Endothelial cell of umbilical vein (primary cell): ENCODE data around the gene PARN. TPM values are rescaled to one million over a fixed set of nuclear protein-coding genes. Genes with fewer than 3 reads are reported as not detected.

Experiments used
- BruUV-seq: library from RNA; stranded (reverse); fragments of 400-500 nt; replicated peaks from 2 replicates; lab custom pipeline; 2021; lab: Mats Ljungman, UMichigan
- CTCF ChIA-PET: fragments of 300-600, 350-600 bp; sonication (Branson Sonifier 250); formaldehyde crosslinking; loops from one replicate; lab custom pipeline; 2021; ENCODE audit warnings: antibody characterized with exemption, inconsistent platforms; lab: Charles Lee
- POLR2A ChIA-PET: fragments of 300-600, 350-600 bp; sonication (Branson Sonifier 250); formaldehyde crosslinking; loops from one replicate; lab custom pipeline; 2021; ENCODE audit warnings: antibody characterized with exemption, inconsistent platforms; lab: Charles Lee
- DNase-seq: peaks from one replicate; pipeline ENCODE4 v3.0.0-alpha.2; 2011; ENCODE audit warnings: low read depth, low spot score
- FAIRE-seq: peaks from 2 replicates; lab custom pipeline; 2011; peaks lifted over from hg19 to GRCh38; lab: Jason Lieb, UNC
- H2AFZ ChIP-seq: 2 replicates; pipeline ENCODE4 v1.6.0; 2012; ENCODE audit warnings: low read depth, low read length, control low read depth, inconsistent platforms
- H3K27ac ChIP-seq: 2 replicates; pipeline ENCODE4 v1.5.1; 2011; ENCODE audit warnings: low read depth, mild to moderate bottlenecking, control low read depth, low read length, moderate library complexity; ENCODE audit not compliant: insufficient read depth
- H3K27me3 ChIP-seq, 2 experiments: 2 replicates each; pipeline versions ENCODE4 v1.6.0 to v1.6.1; 2011; ENCODE audit warnings: low read length in 2 of 2, mixed read lengths in 1 of 2; ENCODE audit not compliant: control insufficient read depth in 2 of 2, insufficient read depth in 2 of 2
- H3K36me3 ChIP-seq, 2 experiments: 2 replicates in 1 of 2; 3 replicates in 1 of 2; pipeline ENCODE4 v1.5.1; 2011; ENCODE audit warnings: low read length in 2 of 2, mild to moderate bottlenecking in 1 of 2, moderate library complexity in 1 of 2; ENCODE audit not compliant: control insufficient read depth in 2 of 2, insufficient read depth in 2 of 2; ENCODE audit errors: extremely low read depth in 1 of 2
- H3K4me1 ChIP-seq: 3 replicates; pipeline ENCODE4 v1.5.1; 2011; ENCODE audit warnings: mild to moderate bottlenecking, low read length; ENCODE audit not compliant: control insufficient read depth, insufficient read depth; ENCODE audit errors: extremely low read depth
- H3K4me2 ChIP-seq: 2 replicates; pipeline ENCODE4 v1.6.1; 2011; ENCODE audit warnings: low read length, control low read depth, mixed read lengths; ENCODE audit not compliant: insufficient read depth
- H3K4me3 ChIP-seq, 3 experiments: fragments of 200-600 bp in 1 of 3; sonication (generic), shearing (Covaris generic) in 1 of 3; replicated peaks in 1 of 3; 2 replicates each; pipeline ENCODE4 v1.5.1; 2011 to 2016; ENCODE audit warnings: control low read depth in 3 of 3, low read length in 3 of 3, mild to moderate bottlenecking in 2 of 3, inconsistent platforms in 1 of 3, low read depth in 1 of 3, moderate library complexity in 1 of 3; ENCODE audit not compliant: insufficient read depth in 1 of 3
- H3K79me2 ChIP-seq: 2 replicates; pipeline ENCODE4 v1.6.0; 2012; ENCODE audit warnings: low read length, inconsistent platforms; ENCODE audit not compliant: control insufficient read depth, insufficient read depth
- H3K9ac ChIP-seq: replicated peaks from 2 replicates; pipeline ENCODE3; 2011; ENCODE audit warnings: low read length, control low read depth; ENCODE audit not compliant: insufficient read depth; ENCODE audit errors: extremely low read depth
- H3K9me1 ChIP-seq: replicated peaks from 3 replicates; pipeline ENCODE4 v1.6.0; 2011; ENCODE audit warnings: mild to moderate bottlenecking, low read length; ENCODE audit not compliant: control insufficient read depth, insufficient read depth; ENCODE audit errors: extremely low read depth
- H3K9me3 ChIP-seq: replicated peaks from 2 replicates; pipeline ENCODE4 v1.5.1; 2012; ENCODE audit warnings: low read length, inconsistent platforms; ENCODE audit not compliant: control insufficient read depth, insufficient read depth
- H4K20me1 ChIP-seq: replicated peaks from 2 replicates; pipeline ENCODE3; 2011; ENCODE audit warnings: mild to moderate bottlenecking, low read length; ENCODE audit not compliant: control insufficient read depth, insufficient read depth; ENCODE audit errors: extremely low read depth
- FOS ChIP-seq: IDR thresholded peaks from 2 replicates; pipeline ENCODE4 v1.6.1; 2011; ENCODE audit warnings: mild to moderate bottlenecking, low read length, moderate library complexity, borderline replicate concordance; ENCODE audit not compliant: insufficient read depth
- GATA2 ChIP-seq: IDR thresholded peaks from 2 replicates; pipeline ENCODE4 v1.7.0; 2011; ENCODE audit warnings: low read depth, mild to moderate bottlenecking, moderate library complexity, mixed read lengths, low read length; ENCODE audit not compliant: insufficient read length, insufficient read depth
- JUN ChIP-seq: IDR thresholded peaks from 2 replicates; pipeline ENCODE4 v1.6.1; 2011; ENCODE audit warnings: borderline replicate concordance, low read depth; ENCODE audit not compliant: insufficient read length, insufficient read depth
- dilution Hi-C: fragments of 300-500 bp; cut with MboI; formaldehyde crosslinking; loops from one replicate; pipeline ENCODE4 v1.15.0; 2019; ENCODE audit warnings: low sequenced_read_pairs; ENCODE audit not compliant: extremely low pct_ligation_motif_present
- intact Hi-C: fragments of 100-400 bp; cut with micrococcal nuclease; formaldehyde crosslinking; loops from one replicate; pipeline ENCODE4 v1.10.0; 2022
- polyA plus RNA-seq, 4 experiments: library from polyadenylated mRNA; depleted of rRNA in 3 of 4; stranded (reverse) in 3 of 4; unstranded in 1 of 4; fragments of >200 nt; gene quantifications; 2 replicates each; pipeline versions ENCODE4 v1.2.1 to v1.2.3, GENCODE V29; 2011 to 2012; ENCODE audit warnings: missing spikeins in 1 of 4
- total RNA-seq: library from RNA; stranded (reverse); gene quantifications from 2 replicates; pipeline ENCODE4 v1.2.3, GENCODE V29; 2021
- TF ChIP-seq, protein P1 (sequence below): IDR thresholded peaks from 2 replicates; pipeline ENCODE4 v1.6.1; 2011; ENCODE audit not compliant: insufficient read depth, insufficient read length
- TF ChIP-seq, protein P2 (sequence below), 2 donors: IDR thresholded peaks; 1 replicate in 1 of 2; 2 replicates in 1 of 2; pipeline ENCODE4 v1.5.1; 2011; ENCODE audit warnings: low read length in 2 of 2, mild to moderate bottlenecking in 2 of 2, moderate library complexity in 2 of 2, control low read depth in 1 of 2, inconsistent platforms in 1 of 2, low read depth in 1 of 2; ENCODE audit not compliant: insufficient read depth in 1 of 2; ENCODE audit errors: extremely low read depth in 1 of 2

The PARN gene
- total and polyA plus RNA-seq, 2 donors (not counting 3 experiments of a cell fraction or from before 2014, with no cell fraction given): 16.9 to 24.6 TPM

DNA sequence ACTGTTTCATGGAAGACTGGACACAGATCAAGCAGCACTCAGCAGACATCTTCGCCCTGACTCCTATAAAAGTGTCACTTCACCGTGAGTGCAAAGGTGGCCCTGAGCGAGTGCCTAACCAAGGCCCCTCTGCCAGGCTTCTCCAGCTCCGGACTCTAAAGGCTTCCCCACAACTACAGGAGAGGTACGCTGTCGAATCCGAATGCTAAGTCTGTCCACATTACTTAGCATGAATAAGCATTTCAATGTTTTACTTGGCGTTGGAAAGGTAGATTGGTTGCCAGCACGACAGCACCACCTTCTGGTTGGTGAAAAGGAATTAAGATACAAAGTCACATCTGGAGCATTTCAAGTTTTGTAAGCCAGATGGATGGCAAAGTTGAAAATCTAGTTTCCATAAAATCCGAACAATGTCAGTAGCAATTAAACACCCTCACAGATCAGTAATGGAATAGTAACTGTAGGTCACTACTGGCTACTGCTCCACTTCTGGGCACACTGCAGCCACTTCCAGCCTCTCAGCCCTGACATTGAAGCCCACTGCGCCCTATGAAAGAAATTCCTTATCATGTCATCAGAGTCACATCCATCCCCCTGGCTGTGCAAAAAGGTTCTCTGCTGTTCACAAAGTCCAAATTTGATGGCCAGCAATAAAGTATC is 100.9 kb downstream of the PARN start:
- POLR2A ChIA-PET: no interaction called here
- Histone ChIP-seq H3K9me1 (no peaks in the 10 kb centered on the region), H3K79me2 (no peaks in the 10 kb centered on the region), H3K4me2 (peak overlapping the region; percentile 52), H3K9ac (no peak overlapping the region), H2AFZ (peak overlapping the region; percentile 50), H4K20me1 (no peaks in the 10 kb centered on the region), H3K9me3 (no peaks in the 10 kb centered on the region), H3K36me3 (no peaks in the 10 kb centered on the region), H3K4me3 (no peak overlapping the region), H3K4me1 (peaks cover 3% of the 10 kb centered on the region), H3K27ac (no peak overlapping the region), H3K27me3 (no peaks in the 10 kb centered on the region)
- dilution Hi-C loops: no loop called here
- BruUV-seq: no TSS peak
- intact Hi-C loops: loop anchor here (1.0 to 2.0 kb wide), 6 partner anchors 42 to 609 kb away; partner anchors contain the start of gene ERCC4
- CTCF ChIA-PET: interaction anchor here (0.6 to 5.3 kb wide), 17 partner anchors 9 to 610 kb away, joined by 3 to 33 read pairs (median 4); partner anchors contain the start of gene ERCC4
- FAIRE-seq (peak; percentile 69), DNase-seq (peak; percentile 89)
- TF ChIP-seq, protein P1, sequence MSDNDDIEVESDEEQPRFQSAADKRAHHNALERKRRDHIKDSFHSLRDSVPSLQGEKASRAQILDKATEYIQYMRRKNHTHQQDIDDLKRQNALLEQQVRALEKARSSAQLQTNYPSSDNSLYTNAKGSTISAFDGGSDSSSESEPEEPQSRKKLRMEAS: no peak
- TF ChIP-seq, protein P2, sequence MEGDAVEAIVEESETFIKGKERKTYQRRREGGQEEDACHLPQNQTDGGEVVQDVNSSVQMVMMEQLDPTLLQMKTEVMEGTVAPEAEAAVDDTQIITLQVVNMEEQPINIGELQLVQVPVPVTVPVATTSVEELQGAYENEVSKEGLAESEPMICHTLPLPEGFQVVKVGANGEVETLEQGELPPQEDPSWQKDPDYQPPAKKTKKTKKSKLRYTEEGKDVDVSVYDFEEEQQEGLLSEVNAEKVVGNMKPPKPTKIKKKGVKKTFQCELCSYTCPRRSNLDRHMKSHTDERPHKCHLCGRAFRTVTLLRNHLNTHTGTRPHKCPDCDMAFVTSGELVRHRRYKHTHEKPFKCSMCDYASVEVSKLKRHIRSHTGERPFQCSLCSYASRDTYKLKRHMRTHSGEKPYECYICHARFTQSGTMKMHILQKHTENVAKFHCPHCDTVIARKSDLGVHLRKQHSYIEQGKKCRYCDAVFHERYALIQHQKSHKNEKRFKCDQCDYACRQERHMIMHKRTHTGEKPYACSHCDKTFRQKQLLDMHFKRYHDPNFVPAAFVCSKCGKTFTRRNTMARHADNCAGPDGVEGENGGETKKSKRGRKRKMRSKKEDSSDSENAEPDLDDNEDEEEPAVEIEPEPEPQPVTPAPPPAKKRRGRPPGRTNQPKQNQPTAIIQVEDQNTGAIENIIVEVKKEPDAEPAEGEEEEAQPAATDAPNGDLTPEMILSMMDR (IDR thresholded peaks at IDR 0.05; ENCODE audit: extremely low read depth in 1 of 2, insufficient read depth in 1 of 2, low read depth in 1 of 2, low read length in 2 of 2): peak; percentile 56 to 71
- TF ChIP-seq GATA2 (no peak), FOS (no peak), JUN (no peak)
